CD4-positive, alpha-beta T cell treated with Interleukin-4 for 1 hour (primary cell): Measurements from ENCODE around the gene ATF7.
"Not testable (repeated sequence)": the region's sequence is repeated elsewhere in the genome, so short reads cannot be mapped to it uniquely, and the experiment has no call there.

ENCODE experiments used
- DNase-seq, 2 donors: peaks; one replicate each; pipeline ENCODE4 v3.0.0-alpha.2; 2020 to 2022

The ATF7 gene

GRCh38 chr12:53499266-53500141 is 126.7 kb downstream of the ATF7 start, which contains the start of gene MAP3K12:
TSS of gene MAP3K12 (minus strand) at chr12:53499458. CDS start at chr12:53487391, 12,067 bp downstream.
- peak; percentile 45 to 66 for DNase-seq

- DNase-seq: no peak
These were observed 127.9 kb downstream of the ATF7 start for GRCh38 chr12:53498235-53498630.

DNA sequence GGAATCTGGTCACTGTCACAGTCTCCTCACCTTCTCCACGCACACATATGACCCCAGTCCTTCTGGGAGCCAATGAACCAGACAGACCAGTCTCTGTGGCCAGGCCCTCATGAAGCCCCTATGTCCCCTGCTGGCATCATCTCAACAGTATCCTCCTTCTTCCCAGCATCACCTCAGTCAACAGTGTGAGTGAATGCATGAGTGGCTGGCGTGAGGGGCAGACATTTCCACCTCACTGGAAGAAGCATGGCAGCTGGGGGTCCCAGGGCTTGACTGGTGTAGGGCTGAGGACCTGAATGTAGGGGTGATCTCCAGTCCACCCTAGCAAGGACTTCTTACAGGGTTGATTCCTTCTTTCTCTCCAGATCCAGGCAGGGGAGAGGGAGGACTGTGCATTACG is 128.7 kb downstream of the ATF7 start:
- no peak for DNase-seq

DNA sequence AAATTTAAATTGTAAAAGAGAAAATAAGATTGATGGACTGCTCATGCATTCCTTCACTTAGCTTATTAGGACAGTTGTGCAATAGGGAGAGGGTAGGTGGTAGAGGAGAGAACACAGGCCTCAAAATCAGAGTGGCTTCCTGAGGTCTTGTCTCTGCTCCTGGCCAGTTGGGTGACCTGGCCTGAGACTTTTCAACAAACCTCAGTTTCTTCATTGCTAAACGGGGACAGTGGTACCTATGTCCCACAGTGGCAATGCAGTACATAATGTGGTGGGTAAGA is 129.5 kb downstream of the ATF7 start:
- DNase-seq: no peak

DNA sequence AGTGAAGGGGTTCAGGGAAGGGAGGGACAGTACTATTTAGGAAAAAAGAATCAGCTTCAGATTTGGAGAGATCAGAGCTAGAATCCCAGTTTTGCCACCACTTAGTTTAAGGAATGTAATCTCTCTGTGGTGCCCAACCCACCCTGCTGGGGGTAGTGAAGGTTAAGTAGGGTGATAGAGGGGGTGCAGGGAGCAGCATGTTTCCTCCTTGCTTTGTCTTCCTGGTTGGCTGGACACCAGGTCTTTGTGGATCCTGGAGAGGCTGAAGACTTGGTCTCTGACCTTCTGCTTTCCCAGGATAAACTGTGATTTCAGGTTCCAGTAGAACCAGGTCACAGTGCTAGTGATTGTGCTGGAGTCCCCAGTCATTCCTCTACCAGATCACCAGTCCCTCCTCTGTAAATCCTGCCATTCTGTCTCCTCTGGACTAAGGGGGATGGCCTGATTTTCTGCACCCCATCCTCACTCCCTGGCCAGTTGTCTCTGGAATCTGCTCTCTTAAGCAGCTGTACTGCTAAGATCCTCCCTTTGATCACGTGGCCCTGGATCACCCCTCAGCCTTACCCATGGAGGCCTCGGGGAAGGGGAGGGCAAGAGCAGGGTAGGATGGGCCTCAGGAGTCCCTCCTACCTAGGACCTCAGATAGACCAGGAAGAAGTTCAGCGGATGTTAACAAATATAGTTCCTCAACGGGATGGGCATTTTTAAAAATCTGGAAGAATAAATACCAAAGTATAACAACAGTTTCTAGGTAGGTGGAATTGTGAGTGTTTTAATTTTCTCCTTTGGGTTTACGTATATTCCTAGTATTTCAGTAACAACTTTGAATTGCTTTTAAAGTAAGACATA is 130.1 kb downstream of the ATF7 start:
- DNase-seq: no peak

GRCh38 chr12:53493610-53494391 is 132.4 kb downstream of the ATF7 start:
- no peak for DNase-seq

GRCh38 chr12:53492830-53493609 is 133.2 kb downstream of the ATF7 start:
- DNase-seq: peak; percentile 89 to 91

GRCh38 chr12:53492188-53492587 is 134.0 kb downstream of the ATF7 start:
- DNase-seq: no peak

DNA sequence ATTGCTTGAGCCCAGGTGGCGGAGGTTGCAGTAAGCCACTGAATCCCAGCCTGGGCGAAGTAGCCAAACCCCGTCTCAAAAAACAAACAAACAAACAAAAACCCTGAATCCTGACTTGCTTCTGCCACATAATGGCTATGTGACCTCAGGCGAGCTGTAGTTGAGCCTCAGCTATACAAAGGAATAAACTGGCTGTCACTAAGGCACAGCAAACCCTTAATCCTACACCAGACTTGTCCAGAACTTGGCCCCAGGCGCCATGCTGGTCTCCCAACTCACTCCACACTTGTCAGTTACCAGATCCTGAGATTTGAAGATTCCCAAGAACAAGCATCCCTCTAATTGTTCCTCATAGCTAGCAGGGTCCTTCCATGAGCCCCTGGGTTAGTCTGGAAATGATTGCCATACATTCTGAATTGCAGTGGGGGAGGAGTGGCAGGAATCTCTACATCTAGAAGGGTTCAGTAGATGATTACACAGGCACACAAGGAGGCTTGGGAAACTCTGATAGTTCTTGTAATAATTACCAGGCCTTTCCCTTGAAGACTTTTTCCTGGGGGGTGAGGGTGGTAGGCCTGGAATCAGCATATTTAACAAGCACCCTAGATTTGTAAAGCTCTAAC is 136.8 kb downstream of the ATF7 start:
- no peak for DNase-seq

DNA sequence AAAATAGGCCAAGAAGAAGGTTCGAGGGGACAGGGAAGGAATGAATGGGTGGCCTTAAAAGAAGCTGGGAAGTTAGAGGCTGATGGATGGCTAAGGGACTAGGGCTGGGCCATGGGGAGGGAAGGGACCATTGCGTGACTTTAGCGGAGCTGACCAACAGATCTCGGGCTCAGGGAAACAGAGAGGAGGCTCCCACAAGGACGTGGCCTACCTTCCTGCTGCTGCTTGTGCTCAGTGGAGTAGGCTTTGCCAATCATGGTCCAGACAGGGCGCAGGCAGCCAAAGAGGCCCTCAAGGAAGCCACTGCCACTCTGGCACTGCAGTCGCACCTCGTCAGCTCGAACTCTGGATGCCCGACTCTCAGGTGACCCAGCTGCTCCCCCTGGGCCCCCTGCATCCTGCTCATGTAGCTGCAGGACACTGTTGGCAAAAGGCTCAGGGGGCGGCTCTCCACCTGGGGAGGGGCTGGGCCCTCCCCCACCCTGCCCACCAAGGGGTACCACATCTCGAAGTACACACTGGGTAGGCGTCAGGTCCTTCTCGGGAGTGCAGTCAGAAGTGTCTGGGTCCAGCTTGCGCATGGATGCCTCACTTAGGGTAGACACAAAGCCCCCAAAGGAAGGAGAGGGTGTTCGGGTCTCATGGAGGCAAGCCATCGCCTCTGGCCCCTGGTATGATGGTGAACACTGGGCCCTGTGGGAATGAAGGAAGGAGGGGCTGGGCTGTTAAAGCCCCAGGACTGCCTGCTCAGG is 139.3 kb downstream of the ATF7 start:
- DNase-seq: no peak

DNA sequence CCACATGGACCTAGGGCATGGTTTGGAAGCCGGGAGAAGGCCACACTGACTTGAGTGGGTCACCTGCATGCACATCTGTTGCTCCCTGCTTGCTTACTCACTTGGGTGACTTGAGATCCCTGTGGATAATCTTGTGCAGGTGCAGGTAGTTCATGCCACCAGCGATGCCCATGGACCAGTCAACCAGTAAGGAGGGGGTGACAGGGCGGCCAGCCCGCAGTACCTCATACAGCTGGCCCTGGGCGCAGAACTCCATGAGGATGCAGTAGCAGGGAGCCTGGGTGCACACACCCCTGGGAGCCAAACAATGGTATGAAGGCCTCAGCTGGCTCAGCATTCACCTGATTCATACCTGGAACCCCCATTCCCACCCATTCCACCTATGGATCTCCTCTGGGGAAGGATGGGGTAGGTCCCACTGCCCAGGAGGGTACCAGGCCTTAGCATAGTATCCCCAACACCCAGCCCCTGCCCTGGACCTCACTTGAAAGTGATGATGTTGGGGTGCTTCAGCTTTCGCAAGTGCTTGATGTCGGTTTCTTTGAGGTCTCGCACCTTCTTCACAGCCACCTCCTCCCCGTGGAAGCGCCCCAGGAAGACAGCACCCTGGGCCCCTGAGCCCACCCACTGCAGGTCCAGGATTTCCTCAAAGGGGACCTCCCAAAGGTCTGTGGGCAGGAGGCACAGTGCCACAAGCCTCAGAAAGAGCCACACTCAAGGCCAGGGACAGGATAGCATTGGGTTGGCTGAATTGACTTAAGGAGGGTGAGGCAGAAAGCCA is 140.0 kb downstream of the ATF7 start:
- DNase-seq: no peak

DNA sequence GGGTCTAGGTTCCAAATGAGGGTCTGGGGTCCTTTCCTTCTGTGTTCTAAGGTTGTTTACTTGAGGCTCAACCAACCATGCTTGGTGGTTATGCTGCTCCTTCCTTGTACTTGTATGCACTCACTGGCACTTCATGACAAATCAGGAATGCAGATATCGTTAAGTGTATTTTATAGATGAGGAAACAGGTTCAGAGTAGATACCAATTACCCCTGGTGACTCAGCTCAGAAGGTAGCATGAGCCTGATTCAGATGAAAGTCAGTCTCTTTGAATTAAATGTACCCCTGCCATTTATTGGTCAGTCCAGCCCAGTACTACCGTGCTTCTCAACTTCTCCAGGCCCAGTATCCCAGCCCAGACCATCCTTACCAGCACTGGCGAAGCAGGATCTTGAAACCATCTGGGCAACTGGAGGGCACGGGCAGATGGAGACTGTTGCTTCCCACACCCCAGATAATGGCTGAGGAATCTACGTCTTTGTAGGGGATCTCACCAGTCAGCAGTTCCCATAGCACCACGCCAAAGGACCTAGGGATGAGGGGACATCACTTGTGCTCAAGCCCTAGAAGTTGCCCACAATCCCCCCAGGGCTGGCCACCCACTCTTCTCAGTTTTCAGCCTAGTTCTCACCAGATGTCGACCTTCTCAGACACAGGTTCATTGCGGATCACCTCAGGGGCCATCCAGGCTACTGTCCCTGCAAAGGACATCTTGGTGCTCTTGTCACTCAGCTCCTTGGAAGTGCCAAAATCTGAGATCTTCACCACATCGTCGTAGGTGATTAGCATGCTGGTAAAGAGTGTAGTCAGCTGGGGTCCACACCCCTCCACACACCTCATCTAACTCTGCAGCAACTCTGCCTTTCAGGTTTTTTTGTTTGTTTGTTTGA is 141.3 kb downstream of the ATF7 start:
- no peak for DNase-seq

GRCh38 chr12:53483979-53484377 is 142.2 kb downstream of the ATF7 start:
- no peak for DNase-seq

DNA sequence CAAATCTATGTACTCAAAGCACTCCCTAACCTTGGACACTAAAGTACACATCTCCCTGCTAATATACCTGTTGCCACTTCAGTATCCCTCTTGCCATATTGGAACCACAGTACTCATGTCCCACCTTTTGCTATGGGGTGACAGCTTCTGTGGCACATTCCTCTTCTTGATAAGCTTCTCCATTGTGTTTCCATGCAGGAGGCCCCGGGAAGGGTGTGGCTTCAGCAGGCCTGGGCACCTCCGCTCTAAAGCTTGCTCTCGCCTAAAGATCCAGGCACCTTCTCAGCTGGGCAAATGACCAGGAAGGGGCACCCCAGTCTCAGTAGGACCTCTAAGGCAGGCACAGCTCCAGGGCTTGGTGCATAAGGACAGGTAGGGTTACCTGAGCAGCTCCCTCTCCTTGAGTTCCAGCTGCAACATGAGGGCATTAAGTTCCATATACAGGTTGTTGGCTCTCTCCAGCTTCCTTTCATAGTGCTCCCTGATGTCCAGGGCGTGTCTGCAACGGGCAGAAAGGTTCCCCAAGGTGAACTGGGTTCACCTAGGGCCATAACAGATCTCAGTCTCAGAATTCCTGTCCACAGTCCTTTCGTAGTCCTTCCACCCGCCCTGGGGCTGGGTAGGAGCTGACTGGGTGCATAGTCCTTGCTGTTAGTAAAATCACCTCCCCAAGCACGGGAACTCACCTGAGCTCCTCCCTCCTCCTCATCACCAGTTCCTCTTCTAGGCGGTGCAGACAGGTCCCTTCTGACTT is 142.8 kb downstream of the ATF7 start:
- no peak for DNase-seq

- DNase-seq: no peak
These were observed 143.5 kb downstream of the ATF7 start for GRCh38 chr12:53482626-53483168.

- DNase-seq: peak in 1 of 2 donors; percentile 30
These were observed 144.1 kb downstream of the ATF7 start for GRCh38 chr12:53481939-53482586.

DNA sequence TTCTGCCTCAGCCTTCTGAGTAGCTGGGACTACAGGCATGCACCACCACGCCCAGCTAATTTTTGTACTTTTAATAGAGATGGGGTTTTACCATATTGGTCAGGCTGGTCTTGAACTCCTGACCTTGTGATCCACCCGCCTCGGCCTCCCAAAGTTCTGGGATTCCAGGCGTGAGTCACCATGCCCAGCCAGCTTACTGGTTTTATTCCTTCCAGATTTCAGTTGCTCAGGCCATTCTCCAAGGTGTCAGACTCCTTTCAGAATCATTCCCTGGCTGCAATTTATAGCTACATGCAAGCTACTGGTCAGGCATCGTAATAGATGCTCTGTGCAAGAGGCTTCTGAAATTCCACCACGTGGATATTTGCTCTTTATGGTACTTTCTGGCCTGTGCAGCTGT is 144.7 kb downstream of the ATF7 start:
- not testable (repeated sequence) for DNase-seq
